CD4-positive, alpha-beta memory T cell (primary cell): Measurements from ENCODE around the gene OR51I1. TPM values are rescaled to one million over a fixed set of nuclear protein-coding genes. Genes with fewer than 3 reads are reported as not detected.
A peak's percentile ranks its signal among the peaks of the same experiment; 100 is the strongest.

Experiments
- CTCF ChIA-PET: fragments of 350-600 bp; sonication (Branson Sonifier 250); formaldehyde crosslinking; loops from one replicate; lab custom pipeline; 2021; ENCODE audit warnings: inconsistent platforms; ENCODE audit not compliant: partially characterized antibody; lab: Charles Lee
- POLR2A ChIA-PET: fragments of 350-600 bp; sonication (Branson Sonifier 250); formaldehyde crosslinking; loops from one replicate; lab custom pipeline; 2021; ENCODE audit not compliant: partially characterized antibody; lab: Charles Lee
- DNase-seq, 5 donors: peaks; one replicate each; pipeline versions ENCODE4 v3.0.0 to v3.0.0-alpha.2; 2020 to 2022; ENCODE audit warnings: mixed read lengths in 1 of 5
- H3K27ac ChIP-seq: one replicate; pipeline ENCODE4 v1.7.0; 2013; ENCODE audit warnings: low read depth, low read length
- H3K27me3 ChIP-seq: 2 replicates; pipeline ENCODE4 v1.7.0; 2013; ENCODE audit warnings: mild to moderate bottlenecking, low read length, moderate library complexity; ENCODE audit not compliant: insufficient read depth
- H3K36me3 ChIP-seq: 2 replicates; pipeline ENCODE4 v1.7.0; 2013; ENCODE audit warnings: mild to moderate bottlenecking, low read length, moderate library complexity; ENCODE audit not compliant: insufficient read depth
- H3K4me1 ChIP-seq: 2 replicates; pipeline ENCODE4 v1.7.0; 2013; ENCODE audit warnings: mild to moderate bottlenecking, low read length, moderate library complexity; ENCODE audit not compliant: insufficient read depth
- H3K4me3 ChIP-seq, 2 donors: one replicate each; pipeline ENCODE4 v1.7.0; 2013; ENCODE audit warnings: low read length in 2 of 2, mild to moderate bottlenecking in 1 of 2
- H3K9me3 ChIP-seq, 2 donors: one replicate each; pipeline ENCODE4 v1.7.0; 2013; ENCODE audit warnings: low read length in 2 of 2, control low read depth in 1 of 2; ENCODE audit not compliant: control insufficient read depth in 1 of 2
- H3K27ac Mint-ChIP-seq, 7 donors: one replicate each; pipeline ENCODE4 v1.8.0; 2020 to 2021; ENCODE audit warnings: mixed read lengths in 7 of 7, mild to moderate bottlenecking in 6 of 7, inconsistent platforms in 3 of 7, moderate library complexity in 3 of 7
- H3K27me3 Mint-ChIP-seq, 2 donors: one replicate each; pipeline ENCODE4 v1.8.0; 2020 to 2021; ENCODE audit warnings: mixed read lengths in 2 of 2
- H3K36me3 Mint-ChIP-seq, 2 donors: one replicate each; pipeline ENCODE4 v1.8.0; 2020 to 2021; ENCODE audit warnings: mixed read lengths in 2 of 2, inconsistent platforms in 1 of 2, mild to moderate bottlenecking in 1 of 2
- H3K4me1 Mint-ChIP-seq, 4 donors: one replicate each; pipeline ENCODE4 v1.8.0; 2020 to 2021; ENCODE audit warnings: mixed read lengths in 4 of 4, mild to moderate bottlenecking in 1 of 4
- H3K4me3 Mint-ChIP-seq, 8 donors: one replicate each; pipeline ENCODE4 v1.8.0; 2020 to 2021; ENCODE audit warnings: mixed read lengths in 8 of 8, mild to moderate bottlenecking in 7 of 8, moderate library complexity in 6 of 8, inconsistent platforms in 3 of 8
- H3K9me3 Mint-ChIP-seq, 8 donors: one replicate each; pipeline ENCODE4 v1.8.0; 2020 to 2021; ENCODE audit warnings: mixed read lengths in 8 of 8, mild to moderate bottlenecking in 5 of 8, inconsistent platforms in 3 of 8, moderate library complexity in 1 of 8
- intact Hi-C: fragments of 100-400 bp; cut with micrococcal nuclease; formaldehyde crosslinking; loops from one replicate; pipeline ENCODE4 v1.15.1; 2023
- polyA plus RNA-seq, 2 donors: library from polyadenylated mRNA; unstranded; fragments of 300-500 nt; fragmentation: Illumina TruSeq; gene quantifications; one replicate each; pipeline ENCODE4 v1.2.3, GENCODE V29; 2021
- total RNA-seq, 2 experiments: library from RNA; stranded (reverse); gene quantifications; one replicate each; pipeline ENCODE4 v1.2.3, GENCODE V29; 2021

OR51I1 gene, protein sequence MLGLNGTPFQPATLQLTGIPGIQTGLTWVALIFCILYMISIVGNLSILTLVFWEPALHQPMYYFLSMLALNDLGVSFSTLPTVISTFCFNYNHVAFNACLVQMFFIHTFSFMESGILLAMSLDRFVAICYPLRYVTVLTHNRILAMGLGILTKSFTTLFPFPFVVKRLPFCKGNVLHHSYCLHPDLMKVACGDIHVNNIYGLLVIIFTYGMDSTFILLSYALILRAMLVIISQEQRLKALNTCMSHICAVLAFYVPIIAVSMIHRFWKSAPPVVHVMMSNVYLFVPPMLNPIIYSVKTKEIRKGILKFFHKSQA
- total RNA-seq (not detected), polyA plus RNA-seq (not detected)

DNA sequence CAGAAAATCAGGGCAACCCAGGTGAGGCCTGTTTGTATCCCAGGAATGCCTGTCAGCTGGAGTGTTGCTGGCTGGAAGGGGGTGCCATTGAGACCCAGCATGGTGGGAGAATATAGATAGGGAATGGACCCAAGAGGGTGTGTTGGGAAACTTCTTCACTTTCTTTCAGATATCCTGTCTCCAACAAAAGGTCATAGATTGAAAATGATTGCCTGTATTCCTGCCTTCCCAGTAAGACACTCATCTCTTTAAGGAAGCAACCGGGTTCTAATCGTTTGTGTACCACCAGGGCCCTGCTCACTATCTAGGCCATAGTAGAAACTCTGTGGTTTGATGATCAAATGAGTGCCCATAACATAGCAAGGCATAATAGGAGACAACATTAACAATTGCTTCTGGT is at the start of gene OR51I1:
OR51I1 (minus strand) TSS at position 101 of the 400 bp plus-strand sequence; CDS start at position 101, 0 bp downstream.
- Histone ChIP-seq H3K9me3 (no peaks in the 10 kb centered on the region), H3K4me1 (no peaks in the 10 kb centered on the region), H3K36me3 (no peaks in the 10 kb centered on the region), H3K27me3 (no peaks in the 10 kb centered on the region), H3K27ac (no peak within 1 kb of the TSS), H3K4me3 (no peak within 1 kb of the TSS)
- no peak for DNase-seq
- intact Hi-C loops, result no loop called here
- Mint-ChIP-seq H3K36me3 (no peaks in the 10 kb centered on the region), H3K4me1 (no peaks in the 10 kb centered on the region), H3K27ac (peak within 1 kb of the TSS in 1 of 7 donors; percentile 5), H3K9me3 (no peaks in the 10 kb centered on the region), H3K4me3 (no peak within 1 kb of the TSS), H3K27me3 (peaks cover 4 to 9% of the 10 kb centered on the region in 2 donors)
- POLR2A ChIA-PET, result no interaction called here
- CTCF ChIA-PET, result no interaction called here

DNA sequence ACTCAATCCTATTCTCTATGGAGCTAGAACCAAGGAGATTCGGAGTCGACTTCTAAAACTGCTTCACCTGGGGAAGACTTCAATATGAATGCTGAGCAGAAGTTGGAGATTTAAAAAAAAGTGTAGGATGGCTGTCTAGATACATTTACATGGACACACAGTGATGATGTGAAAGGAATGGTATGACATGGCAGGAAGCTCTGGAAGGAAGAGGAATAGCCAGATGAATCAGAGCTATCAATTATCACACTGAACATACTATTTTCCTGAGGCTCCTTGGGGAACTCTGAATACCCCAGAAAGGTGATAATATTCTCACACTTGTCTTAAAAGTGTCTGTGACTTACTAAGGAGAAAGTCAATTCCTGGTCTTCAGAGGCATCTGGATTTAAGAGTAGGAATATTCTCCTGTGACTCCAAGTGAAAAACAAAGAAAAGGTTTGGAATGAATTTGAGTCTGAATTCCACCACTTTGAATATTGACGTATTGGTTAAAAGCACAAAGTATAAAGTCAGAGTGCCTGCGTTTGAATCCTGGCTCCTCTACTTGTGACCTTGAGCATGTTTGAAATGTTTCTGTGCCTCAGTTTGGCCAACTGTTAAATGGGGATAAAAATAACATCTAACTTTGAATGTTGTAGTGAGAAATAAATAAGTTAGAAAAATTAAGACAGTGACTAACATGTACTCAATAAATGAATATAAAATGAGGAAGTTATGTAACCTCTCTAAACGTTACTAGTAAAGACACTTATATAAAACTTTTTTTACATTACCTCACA is 48.5 kb upstream of the OR51I1 start:
- no peak for DNase-seq
- intact Hi-C loops, result loop anchor here (10.0 kb wide), 1 partner anchor 55 kb away; no protein-coding TSS in a partner anchor
- Histone ChIP-seq H3K36me3 (no peaks in the 10 kb centered on the region), H3K27ac (no peak overlapping the region), H3K4me3 (no peak overlapping the region), H3K9me3 (no peaks in the 10 kb centered on the region), H3K4me1 (no peaks in the 10 kb centered on the region), H3K27me3 (no peaks in the 10 kb centered on the region)
- H3K27me3 Mint-ChIP-seq, result peaks cover 0 to 11% of the 10 kb centered on the region in 2 donors
- ChIA-PET POLR2A (no interaction called here), CTCF (no interaction called here)
- H3K27ac Mint-ChIP-seq, result no peak overlapping the region
- no peaks in the 10 kb centered on the region for H3K9me3 Mint-ChIP-seq
- no peak overlapping the region for H3K4me3 Mint-ChIP-seq
- no peaks in the 10 kb centered on the region for H3K4me1 Mint-ChIP-seq
- H3K36me3 Mint-ChIP-seq, result no peaks in the 10 kb centered on the region

DNA sequence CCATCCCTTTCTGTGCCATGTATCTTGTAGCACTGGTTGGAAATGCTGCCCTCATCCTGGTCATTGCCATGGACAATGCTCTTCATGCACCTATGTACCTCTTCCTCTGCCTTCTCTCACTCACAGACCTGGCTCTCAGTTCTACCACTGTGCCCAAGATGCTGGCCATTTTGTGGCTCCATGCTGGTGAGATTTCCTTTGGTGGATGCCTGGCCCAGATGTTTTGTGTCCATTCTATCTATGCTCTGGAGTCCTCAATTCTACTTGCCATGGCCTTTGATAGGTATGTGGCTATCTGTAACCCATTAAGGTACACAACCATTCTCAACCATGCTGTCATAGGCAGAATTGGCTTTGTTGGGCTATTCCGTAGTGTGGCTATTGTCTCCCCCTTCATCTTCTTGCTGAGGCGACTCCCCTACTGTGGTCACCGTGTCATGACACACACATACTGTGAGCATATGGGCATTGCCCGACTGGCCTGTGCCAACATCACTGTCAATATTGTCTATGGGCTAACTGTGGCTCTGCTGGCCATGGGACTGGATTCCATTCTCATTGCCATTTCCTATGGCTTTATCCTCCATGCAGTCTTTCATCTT is 47.6 kb upstream of the OR51I1 start:
- H3K27me3 Mint-ChIP-seq, result peaks cover 0 to 9% of the 10 kb centered on the region in 2 donors
- Histone ChIP-seq H3K27ac (no peak overlapping the region), H3K9me3 (no peaks in the 10 kb centered on the region), H3K4me1 (no peaks in the 10 kb centered on the region), H3K27me3 (no peaks in the 10 kb centered on the region), H3K4me3 (no peak overlapping the region), H3K36me3 (no peaks in the 10 kb centered on the region)
- no peak overlapping the region for H3K27ac Mint-ChIP-seq
- peak in 1 of 5 donors; percentile 39 for DNase-seq
- ChIA-PET POLR2A (no interaction called here), CTCF (no interaction called here)
- H3K4me3 Mint-ChIP-seq, result no peak overlapping the region
- intact Hi-C loops, result no loop called here
- no peaks in the 10 kb centered on the region for H3K36me3 Mint-ChIP-seq
- H3K9me3 Mint-ChIP-seq, result peaks cover 0 to 1% (median 0%) of the 10 kb centered on the region in 8 donors
- H3K4me1 Mint-ChIP-seq, result no peaks in the 10 kb centered on the region

DNA sequence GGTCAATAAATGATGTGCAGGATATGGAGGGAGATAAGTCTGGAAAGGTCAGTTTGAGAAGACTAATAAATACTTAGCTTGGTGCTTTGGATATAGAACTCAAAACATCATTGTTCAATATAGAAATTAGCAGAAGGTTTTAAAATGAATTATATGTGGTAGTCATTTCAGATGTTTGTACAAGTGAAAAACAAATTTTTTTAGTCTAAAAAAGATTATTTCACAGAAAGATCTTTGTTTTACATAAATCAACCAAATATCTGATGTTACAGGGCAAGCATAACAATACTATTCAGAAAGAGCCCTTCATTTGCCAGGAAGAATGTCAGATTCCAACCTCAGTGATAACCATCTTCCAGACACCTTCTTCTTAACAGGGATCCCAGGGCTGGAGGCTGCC is 47.1 kb upstream of the OR51I1 start, which contains the start of gene OR52D1:
OR52D1 (plus strand) TSS at position 301 of the 400 bp plus-strand sequence; CDS start at position 323, 22 bp downstream.
- Histone ChIP-seq H3K27me3 (no peaks in the 10 kb centered on the region), H3K4me3 (no peak within 1 kb of the TSS), H3K9me3 (no peaks in the 10 kb centered on the region), H3K36me3 (no peaks in the 10 kb centered on the region), H3K27ac (no peak within 1 kb of the TSS), H3K4me1 (no peaks in the 10 kb centered on the region)
- intact Hi-C loops, result no loop called here
- ChIA-PET CTCF (no interaction called here), POLR2A (no interaction called here)
- H3K27ac Mint-ChIP-seq, result no peak within 1 kb of the TSS
- no peak for DNase-seq
- peaks cover 0 to 12% of the 10 kb centered on the region in 2 donors for H3K27me3 Mint-ChIP-seq
- H3K36me3 Mint-ChIP-seq, result no peaks in the 10 kb centered on the region
- no peak within 1 kb of the TSS for H3K4me3 Mint-ChIP-seq
- H3K9me3 Mint-ChIP-seq, result peaks cover 0 to 2% (median 0%) of the 10 kb centered on the region in 8 donors
- H3K4me1 Mint-ChIP-seq, result no peaks in the 10 kb centered on the region

DNA sequence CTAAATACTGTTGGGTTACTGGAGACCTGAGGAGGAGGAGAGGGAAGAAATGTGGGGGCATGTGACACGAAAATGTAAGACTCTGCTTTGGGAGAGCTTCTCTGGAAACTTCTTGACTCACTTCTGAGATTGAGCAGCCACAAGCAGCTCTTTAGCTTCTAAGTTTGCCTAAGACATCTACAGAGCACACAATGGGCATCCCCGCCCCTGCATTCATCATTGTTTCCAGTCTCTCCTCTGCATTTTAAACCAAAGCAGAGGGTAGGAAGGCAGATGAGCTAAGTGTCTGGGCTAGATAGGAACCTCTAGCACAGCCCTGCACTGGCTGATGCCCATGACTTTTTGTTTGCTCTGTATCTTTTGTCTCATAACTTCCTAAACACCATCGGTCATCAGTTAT is 45.1 kb upstream of the OR51I1 start:
- H3K4me3 ChIP-seq, result no peak overlapping the region
- intact Hi-C loops, result no loop called here
- CTCF ChIA-PET, result interaction anchor here (1.7 kb wide), 1 partner anchor 9 kb away, joined by 5 read pairs; no protein-coding TSS in a partner anchor
- H3K36me3 ChIP-seq, result no peaks in the 10 kb centered on the region
- peaks cover 0 to 2% (median 0%) of the 10 kb centered on the region in 8 donors for H3K9me3 Mint-ChIP-seq
- H3K4me1 ChIP-seq, result no peaks in the 10 kb centered on the region
- DNase-seq, result no peak
- no peaks in the 10 kb centered on the region for H3K9me3 ChIP-seq
- no peak overlapping the region for H3K27ac ChIP-seq
- no peak overlapping the region for H3K27ac Mint-ChIP-seq
- H3K27me3 ChIP-seq, result no peaks in the 10 kb centered on the region
- H3K27me3 Mint-ChIP-seq, result peaks cover 0 to 12% of the 10 kb centered on the region in 2 donors
- H3K4me3 Mint-ChIP-seq, result no peak overlapping the region
- H3K4me1 Mint-ChIP-seq, result no peaks in the 10 kb centered on the region
- H3K36me3 Mint-ChIP-seq, result no peaks in the 10 kb centered on the region
- POLR2A ChIA-PET, result no interaction called here

DNA sequence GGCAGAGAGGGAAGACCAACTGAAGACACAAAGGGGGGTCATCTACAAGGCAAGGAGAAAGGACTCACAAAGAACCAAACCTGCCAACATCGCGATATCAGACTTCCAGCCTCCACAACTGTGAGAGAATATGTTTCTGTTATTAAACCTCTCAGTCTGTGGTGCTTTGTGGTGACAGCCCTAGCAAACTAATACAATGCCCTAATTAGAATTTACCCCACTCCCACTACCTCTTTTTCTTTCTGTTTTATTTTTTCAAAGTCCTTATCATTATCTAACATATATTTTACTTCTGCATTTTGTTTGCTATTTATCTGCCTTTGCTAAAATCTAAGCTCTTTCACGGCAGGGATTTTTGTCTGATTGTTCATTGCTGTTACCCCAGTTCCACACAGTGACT is 44.7 kb upstream of the OR51I1 start:
- Mint-ChIP-seq H3K9me3 (peaks cover 0 to 2% (median 0%) of the 10 kb centered on the region in 8 donors), H3K4me3 (no peak overlapping the region), H3K36me3 (no peaks in the 10 kb centered on the region), H3K4me1 (no peaks in the 10 kb centered on the region), H3K27me3 (peaks cover 0 to 9% of the 10 kb centered on the region in 2 donors), H3K27ac (no peak overlapping the region)
- no peaks in the 10 kb centered on the region for H3K4me1 ChIP-seq
- no peaks in the 10 kb centered on the region for H3K36me3 ChIP-seq
- no peak for DNase-seq
- no peak overlapping the region for H3K4me3 ChIP-seq
- ChIA-PET POLR2A (no interaction called here), CTCF (interaction anchor here (1.7 kb wide), 1 partner anchor 9 kb away, joined by 5 read pairs; no protein-coding TSS in a partner anchor)
- intact Hi-C loops, result no loop called here
- no peaks in the 10 kb centered on the region for H3K9me3 ChIP-seq
- no peak overlapping the region for H3K27ac ChIP-seq
- no peaks in the 10 kb centered on the region for H3K27me3 ChIP-seq
